ENCODE data around the gene CTSC. TPM values are rescaled to one million over a fixed set of nuclear protein-coding genes. Genes with fewer than 3 reads are reported as not detected.
"Not testable (repeated sequence)": the region's sequence is repeated elsewhere in the genome, so short reads cannot be mapped to it uniquely, and the experiment has no call there.

CTSC gene
- polyA plus RNA-seq, 4 donors = 242 to 331 (median 274) TPM

GRCh38 chr11:88322881-88323280, 14.7 kb downstream of the CTSC start:
- not testable (repeated sequence) for DNase-seq (ENCODE audit: low read depth in 4 of 4, low spot score in 3 of 4)

- DNase-seq (ENCODE audit: low read depth in 4 of 4, low spot score in 3 of 4) = not testable (repeated sequence)
Observed at GRCh38 chr11:88321412-88321811, 16.1 kb downstream of the CTSC start.

DNA sequence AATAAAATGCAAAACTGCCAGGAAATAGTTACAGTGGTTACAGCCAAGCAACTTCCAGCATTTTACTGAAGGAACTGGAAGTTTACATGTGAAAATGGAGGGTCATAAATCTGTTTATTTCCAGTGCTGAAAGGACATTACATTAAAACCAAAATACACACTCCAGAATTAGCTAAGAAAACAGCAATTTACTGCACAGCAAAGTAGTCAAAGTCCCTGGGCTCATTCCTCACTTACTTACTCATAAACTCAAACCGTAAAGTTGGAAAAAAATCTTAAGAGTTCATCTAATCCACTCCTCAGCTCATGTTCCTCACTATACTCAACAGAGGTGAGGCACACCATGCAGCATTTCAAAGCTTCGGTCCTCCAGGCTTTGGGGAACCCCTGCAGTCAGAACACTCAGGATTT, 17.4 kb downstream of the CTSC start:
- no peak for DNase-seq (ENCODE audit: low read depth in 4 of 4, low spot score in 3 of 4)

DNA sequence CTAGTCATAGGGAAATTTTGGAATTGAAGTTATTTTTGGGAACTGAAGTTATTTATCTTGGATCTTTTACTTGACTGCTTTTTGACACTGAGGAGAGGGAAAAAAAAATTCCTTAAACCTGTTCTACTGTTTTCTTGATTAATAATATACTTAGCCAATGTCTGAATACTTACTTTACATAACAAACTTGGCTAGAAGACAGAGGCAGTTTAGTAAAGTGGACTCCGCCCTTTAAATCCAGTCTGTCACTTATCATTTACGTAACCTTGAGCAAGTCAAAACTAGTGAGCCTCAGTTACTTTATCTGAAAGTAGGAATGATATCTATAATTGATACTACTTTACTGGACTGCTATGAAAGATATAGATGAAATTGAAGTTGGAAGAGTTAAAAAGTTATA, 19.5 kb downstream of the CTSC start:
- no peak for DNase-seq (ENCODE audit: low read depth in 4 of 4, low spot score in 3 of 4)

- DNase-seq (ENCODE audit: low read depth in 4 of 4, low spot score in 3 of 4) = no peak
Observed at GRCh38 chr11:88317536-88317935, 20.0 kb downstream of the CTSC start.

DNA sequence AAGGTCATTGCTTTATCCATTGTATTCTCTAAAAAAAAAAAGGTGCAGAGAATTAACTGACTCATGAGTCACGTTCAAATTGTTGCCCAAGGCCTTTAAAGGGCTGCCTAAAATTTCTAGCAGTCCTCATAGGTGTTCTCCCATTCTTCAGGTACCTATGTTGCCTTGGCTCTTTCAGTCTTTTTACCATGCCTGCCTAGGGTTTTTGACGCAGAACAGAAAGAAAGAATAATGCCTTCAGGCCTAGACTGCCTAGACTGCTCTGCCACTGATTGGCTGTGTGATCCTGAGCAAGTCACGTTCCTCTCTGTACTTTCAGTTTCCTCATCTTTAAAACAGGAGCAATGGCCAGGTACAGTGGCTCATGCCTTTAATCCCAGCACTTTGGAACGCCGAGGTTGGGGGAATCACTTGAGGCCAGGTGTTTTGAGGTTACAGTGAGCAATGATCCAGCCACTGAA, 21.5 kb downstream of the CTSC start:
- no peak for DNase-seq (ENCODE audit: low read depth in 4 of 4, low spot score in 3 of 4)

GRCh38 chr11:88315015-88315414, 22.5 kb downstream of the CTSC start:
- DNase-seq (ENCODE audit: low read depth in 4 of 4, low spot score in 3 of 4) = no peak

GRCh38 chr11:88313441-88313840, 24.1 kb downstream of the CTSC start:
- DNase-seq (ENCODE audit: low read depth in 4 of 4, low spot score in 3 of 4) = no peak

DNA sequence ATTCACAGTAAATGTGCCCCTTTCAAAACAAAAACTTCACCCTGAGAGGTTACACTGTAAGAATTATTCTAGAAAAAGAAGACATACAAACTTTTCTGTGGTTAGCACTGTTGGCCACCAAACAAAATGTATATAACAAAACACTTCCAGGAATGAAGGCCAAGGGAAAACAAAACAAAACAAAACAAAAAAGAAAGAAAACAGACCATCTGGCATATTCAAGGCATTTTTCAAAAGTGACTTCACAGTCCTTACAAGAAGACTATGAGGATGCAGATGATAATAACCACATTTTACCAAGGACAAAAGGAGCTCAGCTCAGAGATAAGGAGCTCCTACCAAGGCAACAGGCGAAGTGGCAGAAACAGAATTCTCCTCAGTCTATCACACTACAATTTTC, 24.9 kb downstream of the CTSC start:
- no peak for DNase-seq (ENCODE audit: low read depth in 4 of 4, low spot score in 3 of 4)

DNA sequence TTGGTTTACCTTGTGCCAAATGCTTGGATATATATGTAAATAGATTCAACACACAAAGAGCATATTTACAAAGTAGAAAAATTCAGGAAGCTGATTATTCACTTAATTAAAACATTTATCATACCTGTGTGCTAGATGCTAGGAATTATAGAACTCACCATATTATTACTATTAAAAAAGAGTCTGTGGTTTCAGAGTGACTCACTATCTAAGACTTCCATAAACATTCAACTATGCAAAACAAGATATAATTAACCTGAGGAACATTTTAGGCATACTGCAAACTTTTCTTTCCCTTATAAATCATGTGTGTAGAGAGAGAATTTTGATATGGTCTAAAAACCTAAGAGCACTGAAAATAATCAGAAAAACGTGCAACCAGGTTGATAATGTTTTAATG, 27.3 kb downstream of the CTSC start:
- no peak for DNase-seq (ENCODE audit: low read depth in 4 of 4, low spot score in 3 of 4)

GRCh38 chr11:88308576-88308975, 29.0 kb downstream of the CTSC start:
- no peak for DNase-seq (ENCODE audit: low read depth in 4 of 4, low spot score in 3 of 4)

GRCh38 chr11:88307749-88308425, 29.6 kb downstream of the CTSC start:
- no peak for DNase-seq (ENCODE audit: low read depth in 4 of 4, low spot score in 3 of 4)

GRCh38 chr11:88306785-88307184, 30.8 kb downstream of the CTSC start:
- DNase-seq (ENCODE audit: low read depth in 4 of 4, low spot score in 3 of 4) = no peak

- no peak for DNase-seq (ENCODE audit: low read depth in 4 of 4, low spot score in 3 of 4)
Observed at GRCh38 chr11:88305430-88305829, 32.1 kb downstream of the CTSC start.

DNA sequence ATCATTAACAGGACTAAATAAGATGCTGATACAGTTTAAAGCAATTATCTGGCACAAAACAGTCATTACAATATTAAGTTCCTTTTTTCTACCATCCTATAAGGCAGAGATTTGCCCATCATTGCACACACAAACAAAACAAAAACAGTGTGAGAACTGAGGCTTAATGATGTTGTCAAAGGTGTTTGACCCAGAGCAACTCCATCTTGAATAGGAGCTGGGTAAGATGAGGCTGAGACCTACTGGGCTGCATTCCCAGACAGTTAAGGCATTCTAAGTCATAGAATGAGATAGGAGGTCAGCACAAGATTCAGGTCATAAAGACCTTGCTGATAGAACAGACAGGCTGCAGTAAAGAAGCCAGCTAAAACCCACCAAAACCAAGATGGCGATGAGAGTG, 33.2 kb downstream of the CTSC start:
- no peak for DNase-seq (ENCODE audit: low read depth in 4 of 4, low spot score in 3 of 4)

DNA sequence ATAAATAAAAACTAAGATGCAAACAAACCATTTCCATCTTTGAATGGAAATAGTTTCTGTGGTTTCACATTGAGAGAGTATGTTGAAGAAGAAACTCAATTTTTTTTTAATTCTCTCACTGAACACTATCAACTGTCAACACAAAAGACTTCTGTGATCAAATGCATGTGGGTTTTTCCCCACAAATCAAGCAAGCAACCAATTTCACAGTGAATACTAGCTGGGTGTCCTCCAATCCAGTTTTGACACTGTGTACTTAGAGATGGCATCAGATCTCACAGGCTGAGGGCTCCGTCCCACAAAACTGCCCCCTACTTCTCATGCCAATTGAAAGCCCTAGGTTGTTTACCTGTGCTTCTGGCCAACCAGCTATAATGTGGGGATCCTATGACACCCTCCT, 34.5 kb downstream of the CTSC start:
- DNase-seq (ENCODE audit: low read depth in 4 of 4, low spot score in 3 of 4) = no peak

GRCh38 chr11:88301488-88302140, 35.9 kb downstream of the CTSC start:
- DNase-seq (ENCODE audit: low read depth in 4 of 4, low spot score in 3 of 4) = no peak

- no peak for DNase-seq (ENCODE audit: low read depth in 4 of 4, low spot score in 3 of 4)
Observed at GRCh38 chr11:88300888-88301487, 36.5 kb downstream of the CTSC start.

DNA sequence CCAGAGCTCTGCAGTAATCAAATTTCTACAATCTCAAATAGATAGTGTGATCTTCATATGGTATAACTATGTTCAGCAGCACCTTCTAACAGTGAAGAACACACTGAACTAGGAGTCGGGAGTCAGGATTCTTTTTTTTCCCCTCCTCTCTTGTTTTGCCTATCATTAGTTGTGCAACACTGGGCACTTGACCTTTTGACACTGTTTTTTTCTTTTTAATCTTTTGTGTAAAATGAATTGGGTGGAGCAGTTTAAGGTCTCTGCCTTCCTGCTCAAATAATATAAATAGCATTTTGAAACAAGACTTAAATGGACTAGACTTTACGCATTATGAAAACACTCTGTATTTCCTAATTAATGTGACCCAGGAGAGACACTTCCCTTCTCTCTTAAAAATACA, 39.7 kb downstream of the CTSC start:
- DNase-seq (ENCODE audit: low read depth in 4 of 4, low spot score in 3 of 4) = no peak

- DNase-seq (ENCODE audit: low read depth in 4 of 4, low spot score in 3 of 4) = peak in 1 of 4 donors; percentile 45
Observed at GRCh38 chr11:88297421-88297820, 40.1 kb downstream of the CTSC start.

DNA sequence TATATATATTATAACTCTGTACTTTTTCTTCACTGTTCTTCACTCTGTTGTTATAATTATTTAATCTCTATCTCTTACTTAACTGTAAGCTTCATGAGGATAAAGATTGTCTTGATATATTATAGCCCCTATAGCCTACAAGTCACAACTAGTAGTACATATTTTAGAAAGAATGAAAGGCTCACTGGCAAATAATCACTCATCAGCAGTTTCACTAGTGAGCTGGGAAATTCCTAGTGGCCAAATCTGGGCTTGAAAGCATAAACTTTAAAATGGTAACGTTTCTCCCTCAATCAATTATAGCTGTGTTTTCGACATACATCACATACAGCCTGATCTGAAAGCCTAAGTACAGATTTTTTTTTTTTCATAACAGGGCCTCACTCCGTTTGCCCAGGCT, 42.5 kb downstream of the CTSC start:
- no peak for DNase-seq (ENCODE audit: low read depth in 4 of 4, low spot score in 3 of 4)

DNA sequence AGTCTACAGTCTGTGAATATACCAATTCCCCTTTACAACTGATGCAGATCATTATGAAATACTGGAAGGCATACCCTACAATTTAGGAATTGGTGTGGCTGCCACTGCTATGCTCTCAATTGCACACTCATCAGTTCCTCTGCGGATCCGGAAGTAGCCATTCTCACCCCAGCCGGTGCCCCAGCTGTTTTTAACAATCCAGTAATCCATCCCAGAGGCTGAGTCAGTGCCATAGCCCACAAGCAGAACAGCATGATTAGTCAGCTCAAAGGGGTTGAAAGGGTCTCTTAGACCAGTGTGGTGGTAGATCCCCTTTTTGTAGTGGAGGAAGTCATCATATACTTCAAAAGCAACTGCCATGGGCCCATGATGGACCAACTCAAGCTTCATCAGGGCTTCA, 43.6 kb downstream of the CTSC start:
- no peak for DNase-seq (ENCODE audit: low read depth in 4 of 4, low spot score in 3 of 4)
